Activated CD8-positive, alpha-beta T cell treated with anti-CD3 and anti-CD28 coated beads for 36 hours (primary cell): ENCODE data around the gene TXNRD2. TPM values are rescaled to one million over a fixed set of nuclear protein-coding genes. Genes with fewer than 3 reads are reported as not detected.
"Not testable (repeated sequence)": the region's sequence is repeated elsewhere in the genome, so short reads cannot be mapped to it uniquely, and the experiment has no call there.

Source experiments
- ATAC-seq: fragments of 200-7000 bp; cut with Tn5 transposase; one replicate; pipeline ENCODE4 v1.10.0; 2021; ENCODE audit warnings: mild to moderate bottlenecking, moderate library complexity
- CTCF ChIA-PET: fragments of 350-600 bp; sonication (Branson Sonifier 250); formaldehyde crosslinking; loops from one replicate; lab custom pipeline; 2021; ENCODE audit warnings: antibody characterized with exemption; lab: Charles Lee
- POLR2A ChIA-PET: fragments of 350-600 bp; sonication (Branson Sonifier 250); formaldehyde crosslinking; loops from one replicate; lab custom pipeline; 2021; ENCODE audit warnings: antibody characterized with exemption; lab: Charles Lee
- DNase-seq: peaks from one replicate; pipeline ENCODE4 v3.0.0-alpha.2; 2020
- H3K27ac Mint-ChIP-seq: one replicate; pipeline ENCODE4 v1.8.0; 2021; ENCODE audit warnings: mild to moderate bottlenecking, mixed read lengths
- H3K27me3 Mint-ChIP-seq: one replicate; pipeline ENCODE4 v1.8.0; 2021; ENCODE audit warnings: mixed read lengths
- H3K36me3 Mint-ChIP-seq: one replicate; pipeline ENCODE4 v1.8.0; 2021; ENCODE audit warnings: low read depth, mixed read lengths
- H3K4me1 Mint-ChIP-seq: one replicate; pipeline ENCODE4 v1.8.0; 2021; ENCODE audit warnings: low read depth, mixed read lengths
- H3K4me3 Mint-ChIP-seq: one replicate; pipeline ENCODE4 v1.8.0; 2021; ENCODE audit warnings: mild to moderate bottlenecking, moderate library complexity, mixed read lengths
- H3K9me3 Mint-ChIP-seq: one replicate; pipeline ENCODE4 v1.8.0; 2021; ENCODE audit warnings: mixed read lengths
- CTCF ChIP-seq: fragments of 200-600 bp; IDR thresholded peaks from one replicate; pipeline ENCODE4 v1.8.0; 2022; ENCODE audit warnings: antibody characterized with exemption, mild to moderate bottlenecking
- intact Hi-C: fragments of 100-400 bp; cut with micrococcal nuclease; formaldehyde crosslinking; loops from one replicate; pipeline ENCODE4 v1.10.0; 2022
- total RNA-seq, 2 experiments: library from RNA; stranded (reverse); gene quantifications; one replicate each; pipeline ENCODE4 v1.2.3, GENCODE V29; 2021

The TXNRD2 gene
- total RNA-seq, 2 experiments from 2014 or later: 18.0 to 18.5 TPM

- peaks cover 29% of the 10 kb centered on the region for H3K4me1 Mint-ChIP-seq
- no peak for ATAC-seq
- no peak overlapping the region for H3K4me3 Mint-ChIP-seq
- H3K27ac Mint-ChIP-seq: no peak overlapping the region
- intact Hi-C loops: no loop called here
- CTCF ChIA-PET: no interaction called here
- no peak for DNase-seq
- POLR2A ChIA-PET: no interaction called here
- H3K27me3 Mint-ChIP-seq: no peaks in the 10 kb centered on the region
- no peaks in the 10 kb centered on the region for H3K9me3 Mint-ChIP-seq
- no peak for TF ChIP-seq CTCF
- peaks cover 10% of the 10 kb centered on the region for H3K36me3 Mint-ChIP-seq
These were observed 100.5 kb downstream of the TXNRD2 start for GRCh38 chr22:19840955-19841640.

- TF ChIP-seq CTCF: no peak
- DNase-seq (no peak), ATAC-seq (no peak)
- Mint-ChIP-seq H3K27me3 (no peaks in the 10 kb centered on the region), H3K27ac (no peak overlapping the region), H3K36me3 (peaks cover 9% of the 10 kb centered on the region), H3K9me3 (no peaks in the 10 kb centered on the region), H3K4me3 (no peak overlapping the region), H3K4me1 (peaks cover 20% of the 10 kb centered on the region)
- CTCF ChIA-PET: no interaction called here
- intact Hi-C loops: no loop called here
- POLR2A ChIA-PET: no interaction called here
These were observed 101.6 kb downstream of the TXNRD2 start for GRCh38 chr22:19840059-19840458.

GRCh38 chr22:19837915-19838314 lies 103.7 kb downstream of the TXNRD2 start:
- POLR2A ChIA-PET: no interaction called here
- peaks cover 5% of the 10 kb centered on the region for H3K36me3 Mint-ChIP-seq
- CTCF ChIA-PET: no interaction called here
- H3K27me3 Mint-ChIP-seq: no peaks in the 10 kb centered on the region
- intact Hi-C loops: no loop called here
- H3K27ac Mint-ChIP-seq: no peak overlapping the region
- ATAC-seq (no peak), DNase-seq (no peak)
- no peaks in the 10 kb centered on the region for H3K9me3 Mint-ChIP-seq
- H3K4me3 Mint-ChIP-seq: no peak overlapping the region
- H3K4me1 Mint-ChIP-seq: peaks cover 23% of the 10 kb centered on the region
- no peak for TF ChIP-seq CTCF

- H3K27ac Mint-ChIP-seq: no peak overlapping the region
- intact Hi-C loops: no loop called here
- DNase-seq (no peak), ATAC-seq (no peak)
- ChIA-PET POLR2A (interaction anchor here (0.7 kb wide), 1 partner anchor 8 kb away, joined by 4 read pairs; no protein-coding TSS in a partner anchor), CTCF (interaction anchor here (1.0 kb wide), 1 partner anchor 112 kb away, joined by 3 read pairs; no protein-coding TSS in a partner anchor)
- TF ChIP-seq CTCF: no peak
- H3K27me3 Mint-ChIP-seq: no peaks in the 10 kb centered on the region
- peaks cover 26% of the 10 kb centered on the region for H3K4me1 Mint-ChIP-seq
- H3K36me3 Mint-ChIP-seq: peaks cover 5% of the 10 kb centered on the region
- no peaks in the 10 kb centered on the region for H3K9me3 Mint-ChIP-seq
- H3K4me3 Mint-ChIP-seq: no peak overlapping the region
These were observed 105.1 kb downstream of the TXNRD2 start for GRCh38 chr22:19836512-19836911.

- ChIA-PET POLR2A (interaction anchor here (0.6 kb wide), 1 partner anchor 89 kb away, joined by 4 read pairs; no protein-coding TSS in a partner anchor), CTCF (interaction anchor here (1.4 kb wide), 1 partner anchor 9 kb away, joined by 4 read pairs; no protein-coding TSS in a partner anchor)
- intact Hi-C loops: no loop called here
- H3K27me3 Mint-ChIP-seq: no peaks in the 10 kb centered on the region
- DNase-seq (no peak), ATAC-seq (no peak)
- peaks cover 26% of the 10 kb centered on the region for H3K4me1 Mint-ChIP-seq
- H3K4me3 Mint-ChIP-seq: no peak overlapping the region
- no peak overlapping the region for H3K27ac Mint-ChIP-seq
- TF ChIP-seq CTCF: no peak
- H3K9me3 Mint-ChIP-seq: no peaks in the 10 kb centered on the region
- H3K36me3 Mint-ChIP-seq: peaks cover 5% of the 10 kb centered on the region
These were observed 107.0 kb downstream of the TXNRD2 start for GRCh38 chr22:19834599-19834998.

- H3K4me1 Mint-ChIP-seq: peaks cover 26% of the 10 kb centered on the region
- H3K9me3 Mint-ChIP-seq, DNase-seq, H3K27ac Mint-ChIP-seq, H3K27me3 Mint-ChIP-seq, H3K36me3 Mint-ChIP-seq, intact Hi-C loops, H3K4me3 Mint-ChIP-seq, ATAC-seq: not testable (repeated sequence)
- CTCF ChIA-PET: interaction anchor here (0.8 to 2.9 kb wide), 4 partner anchors 57 to 102 kb away, joined by 3 to 13 read pairs (median 6); no protein-coding TSS in a partner anchor
- POLR2A ChIA-PET: interaction anchor here (1.2 to 1.5 kb wide), 2 partner anchors 12 to 57 kb away, joined by 3 to 5 read pairs; no protein-coding TSS in a partner anchor
These were observed 108.3 kb downstream of the TXNRD2 start for GRCh38 chr22:19833327-19833726.
